ENCODE data around the gene TTC39A. TPM values are rescaled to one million over a fixed set of nuclear protein-coding genes. Genes with fewer than 3 reads are reported as not detected.

The TTC39A gene
- polyA plus RNA-seq (2013) = 0.66 TPM

DNA sequence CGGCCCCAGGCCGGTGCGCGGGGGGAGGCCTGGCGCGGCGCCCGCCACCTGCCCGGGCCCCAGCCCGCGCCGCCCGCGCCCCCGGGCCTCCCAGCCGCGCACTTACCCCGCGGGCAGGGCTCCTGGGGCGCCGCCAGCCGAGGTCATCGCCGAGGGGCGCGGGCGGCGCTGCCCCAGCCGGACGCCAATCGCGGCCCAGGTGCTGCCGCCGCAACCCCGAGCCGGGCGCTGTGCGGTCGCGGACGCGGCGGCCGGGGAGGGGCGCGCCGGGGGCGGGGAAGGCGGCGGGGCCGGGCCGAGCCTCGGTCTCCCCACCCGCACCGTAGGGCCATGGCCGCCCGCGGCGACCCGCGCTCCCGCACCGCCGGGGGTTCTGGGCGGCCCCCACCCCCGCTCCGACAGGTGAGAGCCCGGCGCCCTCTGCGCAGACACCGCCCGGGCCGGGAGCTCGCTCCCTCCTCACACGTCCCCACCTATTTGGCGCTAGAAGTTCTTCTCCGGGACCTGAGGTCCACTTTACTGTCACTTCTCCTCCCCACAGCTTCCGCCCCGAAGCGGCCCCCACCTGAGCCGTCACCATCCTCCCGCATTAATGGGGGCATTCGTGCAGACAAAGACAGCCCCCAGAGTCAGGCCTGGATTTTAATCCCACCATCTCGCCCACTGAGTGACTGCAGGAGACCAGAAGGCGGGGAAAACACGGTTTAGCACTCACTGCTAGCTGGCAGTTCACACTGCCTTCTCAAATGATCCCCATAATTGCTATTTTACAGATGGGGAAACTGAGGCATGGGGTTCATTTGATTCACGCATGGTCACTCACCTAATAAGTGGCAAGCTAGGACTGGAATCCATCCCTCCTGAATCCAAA lies at the start of gene TTC39A:
TTC39A (minus strand) TSS at position 232 of the 871 bp plus-strand sequence; CDS start at position 147, 85 bp downstream.
- CTCF ChIA-PET = interaction anchor here (1.5 to 1.8 kb wide), 5 partner anchors 11 to 451 kb away, joined by 3 to 6 read pairs (median 4); no protein-coding TSS in a partner anchor
- DNase-seq = peak in 1 of 3 donors; percentile 19
- Histone ChIP-seq H3K27ac (ENCODE audit: insufficient read depth in 1 of 2, low read depth in 1 of 2, low read length in 2 of 2, poor library complexity in 1 of 2, severe bottlenecking in 2 of 2) (peak within 1 kb of the TSS in 1 of 2 experiments; percentile 32), H3K4me3 (ENCODE audit: control insufficient read depth in 1 of 7, extremely low read depth in 1 of 7, insufficient read depth in 4 of 7, low read depth in 2 of 7, low read length in 6 of 7) (peak within 1 kb of the TSS; percentile 13 to 73 (median 55)), H3K27me3 (replicated peaks in 2 of 5; ENCODE audit: control insufficient read depth in 4 of 5, insufficient read depth in 5 of 5, low read length in 4 of 5) (peaks cover 0 to 5% (median 2%) of the 10 kb centered on the region in 5 experiments), H3K9me3 (ENCODE audit: control extremely low read depth in 1 of 5, control insufficient read depth in 4 of 5, insufficient read depth in 2 of 5, low read depth in 1 of 5, low read length in 4 of 5) (no peaks in the 10 kb centered on the region), H3K36me3 (ENCODE audit: control insufficient read depth in 4 of 4, insufficient read depth in 4 of 4, low read length in 3 of 4) (no peaks in the 10 kb centered on the region), H3K4me1 (ENCODE audit: control extremely low read depth in 1 of 4, control insufficient read depth in 4 of 4, insufficient read depth in 4 of 4, low read length in 3 of 4) (peaks cover 0 to 17% (median 15%) of the 10 kb centered on the region in 4 experiments)
- 7% methylated on average over 42 of the region's 87 CpGs for WGBS (ENCODE audit: insufficient coverage)
- POLR2A ChIA-PET = no interaction called here

DNA sequence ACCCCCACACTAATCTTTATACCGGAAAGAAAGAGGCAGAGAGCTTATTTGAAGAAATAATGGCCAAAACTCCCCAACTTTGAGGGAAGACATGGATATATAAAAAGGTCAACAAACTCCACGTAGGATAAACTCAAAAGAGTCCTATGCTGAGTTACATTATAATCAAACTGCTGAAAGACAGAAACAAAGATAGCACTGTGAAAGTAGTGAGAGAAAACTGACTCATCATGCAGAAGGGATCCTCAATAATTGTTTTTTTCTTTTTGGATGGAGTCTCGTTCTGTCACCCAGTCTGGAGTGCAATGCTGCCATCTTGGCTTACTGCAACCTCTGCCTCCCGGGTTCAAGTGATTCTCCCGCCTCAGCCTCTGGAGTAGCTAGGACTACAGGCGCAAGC lies 48.5 kb upstream of the TTC39A start:
- no peak overlapping the region for H3K4me3 ChIP-seq (ENCODE audit: control insufficient read depth in 1 of 7, extremely low read depth in 1 of 7, insufficient read depth in 4 of 7, low read depth in 2 of 7, low read length in 6 of 7)
- no peak overlapping the region for H3K27ac ChIP-seq (ENCODE audit: insufficient read depth in 1 of 2, low read depth in 1 of 2, low read length in 2 of 2, poor library complexity in 1 of 2, severe bottlenecking in 2 of 2)
- WGBS (ENCODE audit: insufficient coverage) = 100% methylated on average over 2 of the region's 6 CpGs
- CTCF ChIA-PET = no interaction called here
- peaks cover 21 to 57% (median 34%) of the 10 kb centered on the region in 4 experiments for H3K36me3 ChIP-seq (ENCODE audit: control insufficient read depth in 4 of 4, insufficient read depth in 4 of 4, low read length in 3 of 4)
- H3K4me1 ChIP-seq (ENCODE audit: control extremely low read depth in 1 of 4, control insufficient read depth in 4 of 4, insufficient read depth in 4 of 4, low read length in 3 of 4) = no peaks in the 10 kb centered on the region
- no peaks in the 10 kb centered on the region for H3K27me3 ChIP-seq (replicated peaks in 2 of 5; ENCODE audit: control insufficient read depth in 4 of 5, insufficient read depth in 5 of 5, low read length in 4 of 5)
- peaks cover 0 to 31% (median 9%) of the 10 kb centered on the region in 5 experiments for H3K9me3 ChIP-seq (ENCODE audit: control extremely low read depth in 1 of 5, control insufficient read depth in 4 of 5, insufficient read depth in 2 of 5, low read depth in 1 of 5, low read length in 4 of 5)
- POLR2A ChIA-PET = no interaction called here
- no peak for DNase-seq

- 96% methylated on average over 2 of the region's 3 CpGs for WGBS (ENCODE audit: insufficient coverage)
- H3K27me3 ChIP-seq (replicated peaks in 2 of 5; ENCODE audit: control insufficient read depth in 4 of 5, insufficient read depth in 5 of 5, low read length in 4 of 5) = no peaks in the 10 kb centered on the region
- H3K4me1 ChIP-seq (ENCODE audit: control extremely low read depth in 1 of 4, control insufficient read depth in 4 of 4, insufficient read depth in 4 of 4, low read length in 3 of 4) = no peaks in the 10 kb centered on the region
- no peak overlapping the region for H3K27ac ChIP-seq (ENCODE audit: insufficient read depth in 1 of 2, low read depth in 1 of 2, low read length in 2 of 2, poor library complexity in 1 of 2, severe bottlenecking in 2 of 2)
- DNase-seq = no peak
- ChIA-PET POLR2A (no interaction called here), CTCF (interaction anchor here (1.3 kb wide), 1 partner anchor 11 kb away, joined by 3 read pairs; no protein-coding TSS in a partner anchor)
- H3K4me3 ChIP-seq (ENCODE audit: control insufficient read depth in 1 of 7, extremely low read depth in 1 of 7, insufficient read depth in 4 of 7, low read depth in 2 of 7, low read length in 6 of 7) = no peak overlapping the region
- H3K9me3 ChIP-seq (ENCODE audit: control extremely low read depth in 1 of 5, control insufficient read depth in 4 of 5, insufficient read depth in 2 of 5, low read depth in 1 of 5, low read length in 4 of 5) = peaks cover 0 to 10% (median under 1%) of the 10 kb centered on the region in 5 experiments
- peaks cover 16 to 58% (median 31%) of the 10 kb centered on the region in 4 experiments for H3K36me3 ChIP-seq (ENCODE audit: control insufficient read depth in 4 of 4, insufficient read depth in 4 of 4, low read length in 3 of 4)
Observed at GRCh38 chr1:51373898-51374297, 43.5 kb upstream of the TTC39A start.

GRCh38 chr1:51372561-51372960 lies 42.2 kb upstream of the TTC39A start:
- Histone ChIP-seq H3K27me3 (replicated peaks in 2 of 5; ENCODE audit: control insufficient read depth in 4 of 5, insufficient read depth in 5 of 5, low read length in 4 of 5) (no peaks in the 10 kb centered on the region), H3K9me3 (ENCODE audit: control extremely low read depth in 1 of 5, control insufficient read depth in 4 of 5, insufficient read depth in 2 of 5, low read depth in 1 of 5, low read length in 4 of 5) (peaks cover 0 to 8% (median 0%) of the 10 kb centered on the region in 5 experiments), H3K27ac (ENCODE audit: insufficient read depth in 1 of 2, low read depth in 1 of 2, low read length in 2 of 2, poor library complexity in 1 of 2, severe bottlenecking in 2 of 2) (no peak overlapping the region), H3K4me3 (ENCODE audit: control insufficient read depth in 1 of 7, extremely low read depth in 1 of 7, insufficient read depth in 4 of 7, low read depth in 2 of 7, low read length in 6 of 7) (no peak overlapping the region), H3K36me3 (ENCODE audit: control insufficient read depth in 4 of 4, insufficient read depth in 4 of 4, low read length in 3 of 4) (peaks cover 13 to 52% (median 28%) of the 10 kb centered on the region in 4 experiments), H3K4me1 (ENCODE audit: control extremely low read depth in 1 of 4, control insufficient read depth in 4 of 4, insufficient read depth in 4 of 4, low read length in 3 of 4) (no peaks in the 10 kb centered on the region)
- ChIA-PET CTCF (interaction anchor here (0.8 kb wide), 1 partner anchor 15 kb away, joined by 4 read pairs; no protein-coding TSS in a partner anchor), POLR2A (no interaction called here)
- no peak for DNase-seq

DNA sequence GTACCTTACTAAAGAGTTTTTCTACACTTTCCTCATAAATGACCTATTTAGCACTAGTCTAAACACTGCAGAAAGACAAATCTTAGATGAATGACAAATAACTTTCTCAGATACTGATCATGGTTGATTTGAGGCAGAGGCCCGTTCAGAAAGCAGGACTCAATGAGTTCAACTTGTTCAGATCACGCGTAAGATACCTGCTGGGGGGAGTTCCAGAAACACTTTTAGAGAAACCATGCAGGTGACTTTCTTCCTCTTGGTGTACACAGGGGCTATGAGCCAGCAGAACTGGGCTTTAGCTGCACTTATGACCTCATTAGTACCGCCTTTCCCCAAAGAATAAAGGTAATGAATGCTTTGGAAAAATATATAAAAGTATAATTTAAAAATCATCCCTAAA lies 38.8 kb upstream of the TTC39A start:
- Histone ChIP-seq H3K27ac (ENCODE audit: insufficient read depth in 1 of 2, low read depth in 1 of 2, low read length in 2 of 2, poor library complexity in 1 of 2, severe bottlenecking in 2 of 2) (no peak overlapping the region), H3K27me3 (replicated peaks in 2 of 5; ENCODE audit: control insufficient read depth in 4 of 5, insufficient read depth in 5 of 5, low read length in 4 of 5) (no peaks in the 10 kb centered on the region), H3K4me3 (ENCODE audit: control insufficient read depth in 1 of 7, extremely low read depth in 1 of 7, insufficient read depth in 4 of 7, low read depth in 2 of 7, low read length in 6 of 7) (no peak overlapping the region), H3K4me1 (ENCODE audit: control extremely low read depth in 1 of 4, control insufficient read depth in 4 of 4, insufficient read depth in 4 of 4, low read length in 3 of 4) (no peaks in the 10 kb centered on the region), H3K9me3 (ENCODE audit: control extremely low read depth in 1 of 5, control insufficient read depth in 4 of 5, insufficient read depth in 2 of 5, low read depth in 1 of 5, low read length in 4 of 5) (no peaks in the 10 kb centered on the region), H3K36me3 (ENCODE audit: control insufficient read depth in 4 of 4, insufficient read depth in 4 of 4, low read length in 3 of 4) (peaks cover 9 to 56% (median 26%) of the 10 kb centered on the region in 4 experiments)
- no peak for DNase-seq
- ChIA-PET CTCF (no interaction called here), POLR2A (no interaction called here)
- WGBS (ENCODE audit: insufficient coverage) = 100% methylated on average over 3 of the region's 4 CpGs

- H3K27ac ChIP-seq (ENCODE audit: insufficient read depth in 1 of 2, low read depth in 1 of 2, low read length in 2 of 2, poor library complexity in 1 of 2, severe bottlenecking in 2 of 2) = no peak overlapping the region
- CTCF ChIA-PET = no interaction called here
Observed at GRCh38 chr1:51365774-51366173, 35.4 kb upstream of the TTC39A start.

DNA sequence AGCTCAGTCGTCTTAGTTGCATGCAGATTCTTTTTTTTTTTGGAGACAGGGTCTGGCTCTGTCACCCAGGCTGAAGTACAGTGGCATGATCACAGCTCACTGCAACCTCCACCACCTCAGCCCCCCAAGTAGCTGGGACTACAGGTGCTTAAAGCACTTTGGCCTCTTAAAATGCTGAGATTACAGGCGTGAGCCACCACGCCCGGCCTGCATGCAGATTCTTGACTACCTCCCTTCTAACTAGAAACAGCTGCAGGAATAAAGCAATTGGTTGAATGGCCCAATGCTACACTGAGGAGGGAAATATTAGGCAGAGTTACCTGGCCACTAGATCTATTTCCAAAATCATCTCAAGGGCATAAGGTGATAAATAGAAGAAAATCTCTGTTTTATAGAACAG lies 29.5 kb upstream of the TTC39A start:
- DNase-seq = no peak
- ChIA-PET CTCF (no interaction called here), POLR2A (no interaction called here)
- no peaks in the 10 kb centered on the region for H3K9me3 ChIP-seq (ENCODE audit: control extremely low read depth in 1 of 5, control insufficient read depth in 4 of 5, insufficient read depth in 2 of 5, low read depth in 1 of 5, low read length in 4 of 5)
- H3K36me3 ChIP-seq (ENCODE audit: control insufficient read depth in 4 of 4, insufficient read depth in 4 of 4, low read length in 3 of 4) = peaks cover 10 to 64% (median 25%) of the 10 kb centered on the region in 4 experiments
- 100% methylated on average over 4 of the region's 4 CpGs for WGBS (ENCODE audit: insufficient coverage)
- no peak overlapping the region for H3K27ac ChIP-seq (ENCODE audit: insufficient read depth in 1 of 2, low read depth in 1 of 2, low read length in 2 of 2, poor library complexity in 1 of 2, severe bottlenecking in 2 of 2)
- H3K4me1 ChIP-seq (ENCODE audit: control extremely low read depth in 1 of 4, control insufficient read depth in 4 of 4, insufficient read depth in 4 of 4, low read length in 3 of 4) = no peaks in the 10 kb centered on the region
- H3K4me3 ChIP-seq (ENCODE audit: control insufficient read depth in 1 of 7, extremely low read depth in 1 of 7, insufficient read depth in 4 of 7, low read depth in 2 of 7, low read length in 6 of 7) = no peak overlapping the region
- no peaks in the 10 kb centered on the region for H3K27me3 ChIP-seq (replicated peaks in 2 of 5; ENCODE audit: control insufficient read depth in 4 of 5, insufficient read depth in 5 of 5, low read length in 4 of 5)

More at GRCh38 chr1:51365774-51366173, 35.4 kb upstream of the TTC39A start:
- Histone ChIP-seq H3K27me3 (replicated peaks in 2 of 5; ENCODE audit: control insufficient read depth in 4 of 5, insufficient read depth in 5 of 5, low read length in 4 of 5) (no peaks in the 10 kb centered on the region), H3K4me1 (ENCODE audit: control extremely low read depth in 1 of 4, control insufficient read depth in 4 of 4, insufficient read depth in 4 of 4, low read length in 3 of 4) (no peaks in the 10 kb centered on the region), H3K9me3 (ENCODE audit: control extremely low read depth in 1 of 5, control insufficient read depth in 4 of 5, insufficient read depth in 2 of 5, low read depth in 1 of 5, low read length in 4 of 5) (no peaks in the 10 kb centered on the region), H3K4me3 (ENCODE audit: control insufficient read depth in 1 of 7, extremely low read depth in 1 of 7, insufficient read depth in 4 of 7, low read depth in 2 of 7, low read length in 6 of 7) (no peak overlapping the region), H3K36me3 (ENCODE audit: control insufficient read depth in 4 of 4, insufficient read depth in 4 of 4, low read length in 3 of 4) (peaks cover 9 to 53% (median 18%) of the 10 kb centered on the region in 4 experiments)
- POLR2A ChIA-PET = no interaction called here
- WGBS (ENCODE audit: insufficient coverage) = 100% methylated on average over 1 of the region's 1 CpG
- no peak for DNase-seq

All from common myeloid progenitor, CD34-positive (primary cell).